ENCODE results near the gene ZBTB40. TPM values are rescaled to one million over a fixed set of nuclear protein-coding genes. Genes with fewer than 3 reads are reported as not detected.
A peak's percentile ranks its signal among the peaks of the same experiment; 100 is the strongest.

ZBTB40 gene
- total RNA-seq, 2 donors from 2014 or later = 11.2 to 20.1 TPM

GRCh38 chr1:22518379-22518778 lies 66.7 kb downstream of the ZBTB40 start:
- DNase-seq (peak in 1 of 4 donors; percentile 48), ATAC-seq (no peak)
- intact Hi-C loops (cut with DNase I) = no loop called here
- Histone ChIP-seq H3K4me3 (no peak overlapping the region), H3K36me3 (replicated peaks in 1 of 2; ENCODE audit: insufficient read depth in 1 of 2, low read depth in 2 of 2) (peaks cover 6 to 15% of the 10 kb centered on the region in 2 donors), H3K27ac (no peak overlapping the region), H3K4me1 (peaks cover 34% of the 10 kb centered on the region), H3K9me3 (no peaks in the 10 kb centered on the region), H3K27me3 (no peaks in the 10 kb centered on the region)
- WGBS, 2 donors = 52 to 60% methylated on average over 3 of the region's 3 CpGs
- TF ChIP-seq CTCF (IDR thresholded peaks at IDR 0.05) (no peak), POLR2A (IDR thresholded peaks at IDR 0.05) (no peak)

- intact Hi-C loops (cut with DNase I) = loop anchor here (10.0 kb wide), 1 partner anchor 124 kb away; the partner anchor contains the start of gene C1QC
- Histone ChIP-seq H3K27ac (peak overlapping the region in 2 of 4 donors; percentile 7 to 22), H3K9me3 (no peaks in the 10 kb centered on the region), H3K36me3 (replicated peaks in 1 of 2; ENCODE audit: insufficient read depth in 1 of 2, low read depth in 2 of 2) (peaks cover 6 to 9% of the 10 kb centered on the region in 2 donors), H3K4me3 (no peak overlapping the region), H3K4me1 (peaks cover 52% of the 10 kb centered on the region), H3K27me3 (no peaks in the 10 kb centered on the region)
- 49 to 54% methylated on average over 5 to 9 of the region's 9 CpGs for WGBS, 2 donors
- no peak for TF ChIP-seq POLR2A (IDR thresholded peaks at IDR 0.05)
- no peak for TF ChIP-seq CTCF (IDR thresholded peaks at IDR 0.05)
- DNase-seq (peak in 3 of 4 donors; percentile 25 to 64 (median 39)), ATAC-seq (peak; percentile 42)
Measured at GRCh38 chr1:22520871-22521270, 69.2 kb downstream of the ZBTB40 start.

GRCh38 chr1:22521692-22522091 lies 70.0 kb downstream of the ZBTB40 start:
- peaks cover 61% of the 10 kb centered on the region for H3K4me1 ChIP-seq
- TF ChIP-seq POLR2A (IDR thresholded peaks at IDR 0.05) = no peak
- no peak for TF ChIP-seq CTCF (IDR thresholded peaks at IDR 0.05)
- peak in 2 of 4 donors; percentile 32 to 52 for DNase-seq
- peak overlapping the region in 3 of 4 donors; percentile 12 to 37 (median 22) for H3K27ac ChIP-seq
- no peak for ATAC-seq
- no peaks in the 10 kb centered on the region for H3K9me3 ChIP-seq
- H3K4me3 ChIP-seq = no peak overlapping the region
- 47 to 68% methylated on average over 4 of the region's 4 CpGs for WGBS, 2 donors
- no peaks in the 10 kb centered on the region for H3K27me3 ChIP-seq
- intact Hi-C loops (cut with DNase I) = loop anchor here (10.0 kb wide), 1 partner anchor 123 kb away; the partner anchor contains the start of gene C1QC
- H3K36me3 ChIP-seq (replicated peaks in 1 of 2; ENCODE audit: insufficient read depth in 1 of 2, low read depth in 2 of 2) = peaks cover 2 to 9% of the 10 kb centered on the region in 2 donors

- DNase-seq = no peak
- Histone ChIP-seq H3K4me3 (no peak overlapping the region), H3K27ac (no peak overlapping the region), H3K9me3 (no peaks in the 10 kb centered on the region), H3K36me3 (replicated peaks in 1 of 2; ENCODE audit: insufficient read depth in 1 of 2, low read depth in 2 of 2) (peaks cover 0 to 6% of the 10 kb centered on the region in 2 donors), H3K4me1 (peaks cover 67% of the 10 kb centered on the region), H3K27me3 (no peaks in the 10 kb centered on the region)
- TF ChIP-seq POLR2A (IDR thresholded peaks at IDR 0.05) (no peak), CTCF (IDR thresholded peaks at IDR 0.05) (no peak)
- no peak for ATAC-seq
- 80 to 86% methylated on average over 7 of the region's 7 CpGs for WGBS, 2 donors
- intact Hi-C loops (cut with DNase I) = loop anchor here (10.0 kb wide), 1 partner anchor 123 kb away; the partner anchor contains the start of gene C1QC
Measured at GRCh38 chr1:22522221-22522743, 70.6 kb downstream of the ZBTB40 start.

DNA sequence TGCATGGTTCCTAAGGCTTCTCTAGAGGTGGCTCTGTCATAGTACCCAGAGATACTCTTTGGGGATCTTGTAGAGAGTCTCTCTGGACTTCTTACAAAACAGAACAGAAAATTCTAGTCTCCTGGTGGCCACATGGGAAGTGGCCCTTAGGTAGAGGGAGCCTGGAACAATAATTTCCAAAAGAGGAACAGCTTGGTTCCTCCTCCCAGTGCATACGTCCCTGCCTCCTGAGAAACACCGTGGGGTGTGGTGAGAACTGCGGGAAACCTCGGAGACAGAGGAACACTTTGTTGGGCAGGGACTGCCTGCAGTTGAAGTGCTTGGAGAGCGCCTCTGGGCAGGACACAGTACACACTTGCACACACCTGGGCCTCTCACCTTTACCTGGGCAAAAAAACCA lies 72.8 kb downstream of the ZBTB40 start:
- ATAC-seq (no peak), DNase-seq (no peak)
- H3K4me1 ChIP-seq = peaks cover 64% of the 10 kb centered on the region
- intact Hi-C loops (cut with DNase I) = loop anchor here (10.0 kb wide), 1 partner anchor 120 kb away; the partner anchor contains the start of gene C1QC
- peak overlapping the region in 3 of 4 donors; percentile 78 to 83 (median 79) for H3K27ac ChIP-seq
- H3K36me3 ChIP-seq (replicated peaks in 1 of 2; ENCODE audit: insufficient read depth in 1 of 2, low read depth in 2 of 2) = peaks cover 0 to 2% of the 10 kb centered on the region in 2 donors
- H3K4me3 ChIP-seq = no peak overlapping the region
- H3K27me3 ChIP-seq = no peaks in the 10 kb centered on the region
- TF ChIP-seq POLR2A (IDR thresholded peaks at IDR 0.05) = no peak
- no peak for TF ChIP-seq CTCF (IDR thresholded peaks at IDR 0.05)
- WGBS, 2 donors = 45 to 63% methylated on average over 5 of the region's 5 CpGs
- no peaks in the 10 kb centered on the region for H3K9me3 ChIP-seq
